T-helper 2 cell treated with Interferon-gamma antibody and Interleukin-4, amounts not matched to agents 100 ng/mL and 5 ng/mL, for 36 hours (primary cell): ENCODE measurements around the gene HS3ST6. TPM values are rescaled to one million over a fixed set of nuclear protein-coding genes. Genes with fewer than 3 reads are reported as not detected.
"Not testable (repeated sequence)": the region's sequence is repeated elsewhere in the genome, so short reads cannot be mapped to it uniquely, and the experiment has no call there.

Source experiments
- intact Hi-C: fragments of 100-400 bp; cut with micrococcal nuclease; formaldehyde crosslinking; loops from one replicate; pipeline ENCODE4 v1.15.1; 2023
- total RNA-seq: library from RNA; stranded (reverse); gene quantifications from 2 replicates; pipeline ENCODE4 v1.2.3, GENCODE V29; 2022

Gene HS3ST6
- total RNA-seq, 1 donor from 2014 or later: not detected

DNA sequence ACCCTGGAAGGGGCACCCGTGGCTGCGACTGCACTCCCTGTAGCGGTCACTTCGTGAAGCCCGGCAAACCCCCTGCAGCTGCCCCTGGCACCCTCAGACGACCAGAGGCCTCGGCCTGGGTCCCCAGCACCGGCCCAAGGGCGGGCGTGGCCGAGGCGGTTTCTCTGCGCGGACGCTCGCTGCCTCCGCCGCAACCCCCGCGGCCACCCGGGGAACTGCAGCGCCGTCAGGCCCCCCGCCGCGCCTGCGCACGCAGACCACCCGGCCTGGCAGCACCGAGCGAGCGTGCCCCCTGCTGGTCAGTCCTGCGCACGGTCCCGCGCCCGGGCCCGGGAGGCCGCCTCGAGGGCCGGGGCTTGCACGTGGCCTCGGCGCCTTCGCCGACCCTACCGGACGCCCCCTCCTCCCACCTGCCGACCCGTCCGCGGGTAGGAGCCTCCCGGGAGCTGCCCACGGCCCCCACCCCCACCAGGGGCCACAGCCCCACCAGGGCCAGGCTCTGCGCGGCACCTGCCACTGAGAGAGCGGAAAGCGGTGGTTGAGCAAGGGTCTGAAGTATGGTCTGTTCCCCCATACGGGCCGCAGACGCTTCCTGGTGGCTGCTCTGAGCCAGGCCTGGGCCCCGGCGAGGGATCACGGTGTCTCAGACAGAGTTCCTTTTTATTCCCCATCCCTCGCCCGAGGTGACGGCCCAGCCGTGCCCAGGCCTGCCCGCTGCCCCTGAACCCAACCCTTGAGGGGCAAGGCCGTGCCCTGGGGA, 11.5 kb upstream of the HS3ST6 start:
- intact Hi-C loops: loop anchor here (2.0 kb wide), 1 partner anchor 67 kb away; no protein-coding TSS in a partner anchor

DNA sequence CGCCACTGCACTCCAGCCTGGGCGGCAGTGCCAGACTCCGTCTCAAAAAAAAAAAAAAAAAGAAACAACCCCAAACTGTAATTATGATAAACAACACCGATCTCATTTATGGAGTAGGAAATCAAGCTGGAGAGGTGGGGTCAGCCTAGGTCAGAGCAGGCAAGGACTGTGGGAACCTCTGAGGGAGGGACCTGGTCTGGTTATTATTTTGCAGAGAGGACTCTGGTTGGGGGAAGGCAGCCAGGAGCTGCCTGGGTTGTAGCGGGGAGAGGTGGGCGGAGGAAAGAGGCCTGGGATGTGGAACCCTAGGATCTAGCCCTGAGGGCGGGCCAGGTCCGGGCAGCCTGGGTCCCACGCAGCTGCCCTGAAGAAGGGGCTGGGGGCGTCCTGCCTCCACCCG, 10.9 kb upstream of the HS3ST6 start:
- intact Hi-C loops: loop anchor here (2.0 kb wide), 1 partner anchor 66 kb away; no protein-coding TSS in a partner anchor

DNA sequence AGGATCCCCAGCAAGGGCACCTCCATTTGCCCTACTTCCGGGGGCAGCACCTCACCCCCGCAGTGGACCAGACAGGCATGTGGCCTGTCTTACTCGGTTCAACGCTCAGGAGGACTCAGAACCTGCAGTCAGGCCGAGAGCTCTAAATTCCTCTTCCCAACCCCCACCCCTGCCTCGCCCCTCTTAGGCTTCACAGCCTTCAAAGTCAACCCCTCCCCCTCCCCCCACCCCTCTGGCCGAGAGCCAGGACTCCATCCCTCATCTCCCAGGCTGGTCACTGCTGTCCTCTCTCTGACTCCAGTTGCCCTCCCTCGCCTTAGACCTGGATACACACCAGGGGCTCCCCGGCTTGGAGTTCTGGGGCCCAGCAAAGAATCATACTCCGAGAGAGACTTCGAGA, 8.1 kb upstream of the HS3ST6 start:
- intact Hi-C loops: no loop called here

DNA sequence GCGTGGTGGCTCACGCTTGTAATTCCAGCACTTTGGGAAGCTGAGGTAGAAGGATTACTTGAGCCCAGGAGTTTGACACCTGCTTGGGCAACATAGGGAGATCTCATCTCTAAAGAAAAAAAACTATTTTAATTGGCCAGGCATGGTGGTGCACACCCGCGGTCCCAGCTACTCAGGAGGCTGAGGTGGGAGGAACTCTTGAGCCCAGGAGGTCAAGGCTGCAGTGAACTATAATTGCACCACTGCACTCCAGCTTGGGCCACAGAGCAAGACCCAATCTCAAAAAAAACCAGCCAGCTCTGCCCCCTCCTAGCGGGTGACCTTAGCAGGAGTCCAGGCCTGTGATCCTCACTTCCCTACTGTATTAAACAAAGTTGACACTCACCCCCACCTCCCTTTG, 5.9 kb upstream of the HS3ST6 start:
- intact Hi-C loops: no loop called here

DNA sequence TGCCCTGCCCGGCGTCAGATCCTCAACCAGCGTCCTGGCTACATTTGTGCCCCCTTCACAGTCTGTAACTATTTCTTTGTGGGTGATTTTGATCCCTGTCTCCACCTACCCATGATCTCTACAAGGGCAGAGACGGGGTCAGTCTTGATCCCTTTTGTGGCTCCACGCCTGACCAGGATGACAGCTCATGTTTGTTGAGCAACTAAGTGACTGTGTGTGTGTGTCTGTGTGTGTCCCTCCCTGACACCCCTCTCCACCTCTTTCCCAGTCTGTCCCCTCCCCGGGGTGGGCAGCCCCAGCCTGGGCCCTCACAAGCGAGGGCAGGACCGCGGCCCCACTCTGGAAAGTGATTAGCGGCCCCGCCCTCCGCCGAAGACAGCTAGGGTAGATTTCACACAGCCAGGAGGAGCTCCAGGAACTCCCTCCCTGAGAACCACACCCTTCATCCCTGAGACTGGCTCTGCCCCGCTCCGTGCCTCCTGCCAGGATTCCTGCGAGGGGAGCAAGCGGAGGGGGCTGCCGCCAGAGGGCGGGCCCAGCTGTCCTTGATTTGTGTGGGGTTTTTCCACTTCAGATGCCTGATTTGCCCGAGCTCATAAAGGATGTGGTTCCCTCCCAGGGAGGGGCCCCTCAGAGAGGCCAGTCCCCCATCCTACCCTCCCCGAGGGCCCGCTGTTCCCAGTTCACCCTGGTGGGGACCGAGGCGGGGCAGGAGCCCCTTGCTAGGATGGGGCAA, 5.3 kb upstream of the HS3ST6 start:
- intact Hi-C loops: no loop called here

DNA sequence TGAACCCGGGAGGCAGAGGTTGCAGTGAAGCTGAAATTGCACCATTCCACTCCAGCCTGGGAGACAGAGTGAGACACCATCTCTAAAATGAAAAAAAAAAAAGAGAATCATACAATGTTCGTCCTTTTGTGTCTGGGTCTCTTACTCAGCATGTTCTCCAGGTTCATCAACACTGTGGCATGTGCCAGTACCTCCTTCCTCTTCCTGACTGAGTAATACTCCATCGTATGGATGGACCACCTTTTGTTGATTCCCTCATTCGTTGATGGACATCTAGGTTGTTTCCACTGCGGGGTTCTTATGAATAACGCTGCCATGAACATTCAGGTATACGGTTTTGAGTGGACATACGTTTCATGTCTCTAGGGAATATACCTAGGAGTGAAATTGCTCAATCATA, 4.1 kb upstream of the HS3ST6 start:
- intact Hi-C loops: no loop called here

DNA sequence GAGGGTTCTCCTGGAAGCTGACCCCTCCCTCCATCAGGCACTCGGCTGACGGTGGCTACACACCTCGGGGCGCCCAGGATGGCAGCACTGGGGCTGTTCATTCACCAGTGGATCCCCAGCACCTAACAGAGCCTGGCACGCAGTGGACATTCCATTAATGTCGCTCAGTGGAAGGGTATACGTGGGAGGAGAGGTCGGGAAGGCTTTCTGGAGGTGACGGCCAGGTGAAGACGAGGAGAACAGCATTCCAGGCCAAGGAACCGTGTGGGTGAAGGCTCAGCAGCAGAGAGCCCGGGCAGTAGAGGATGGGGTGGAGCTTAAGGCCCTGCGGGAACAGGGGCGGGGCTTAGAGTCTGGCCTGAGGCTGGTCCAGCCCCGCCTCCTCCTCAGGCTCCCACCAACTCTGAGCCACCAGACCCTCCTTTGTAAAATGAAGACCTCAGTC, 2.5 kb upstream of the HS3ST6 start:
- intact Hi-C loops: no loop called here

DNA sequence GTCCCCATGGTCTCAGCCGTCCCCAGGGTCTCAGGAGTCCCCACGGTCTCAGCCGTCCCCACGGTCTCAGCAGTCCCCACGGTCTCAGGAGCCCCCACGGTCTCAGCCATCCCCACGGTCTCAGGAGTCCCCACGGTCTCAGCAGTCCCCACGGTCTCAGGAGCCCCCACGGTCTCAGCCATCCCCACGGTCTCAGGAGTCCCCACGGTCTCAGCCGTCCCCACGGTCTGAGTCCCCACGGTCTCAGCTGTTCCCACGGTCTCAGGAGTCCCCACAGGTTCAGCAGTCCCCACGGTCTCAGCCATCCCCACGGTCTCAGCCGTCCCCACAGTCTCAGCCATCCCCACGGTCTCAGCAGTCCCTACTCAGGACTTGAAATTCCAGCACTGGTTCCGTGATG, 1.9 kb upstream of the HS3ST6 start:
- intact Hi-C loops: not testable (repeated sequence)

DNA sequence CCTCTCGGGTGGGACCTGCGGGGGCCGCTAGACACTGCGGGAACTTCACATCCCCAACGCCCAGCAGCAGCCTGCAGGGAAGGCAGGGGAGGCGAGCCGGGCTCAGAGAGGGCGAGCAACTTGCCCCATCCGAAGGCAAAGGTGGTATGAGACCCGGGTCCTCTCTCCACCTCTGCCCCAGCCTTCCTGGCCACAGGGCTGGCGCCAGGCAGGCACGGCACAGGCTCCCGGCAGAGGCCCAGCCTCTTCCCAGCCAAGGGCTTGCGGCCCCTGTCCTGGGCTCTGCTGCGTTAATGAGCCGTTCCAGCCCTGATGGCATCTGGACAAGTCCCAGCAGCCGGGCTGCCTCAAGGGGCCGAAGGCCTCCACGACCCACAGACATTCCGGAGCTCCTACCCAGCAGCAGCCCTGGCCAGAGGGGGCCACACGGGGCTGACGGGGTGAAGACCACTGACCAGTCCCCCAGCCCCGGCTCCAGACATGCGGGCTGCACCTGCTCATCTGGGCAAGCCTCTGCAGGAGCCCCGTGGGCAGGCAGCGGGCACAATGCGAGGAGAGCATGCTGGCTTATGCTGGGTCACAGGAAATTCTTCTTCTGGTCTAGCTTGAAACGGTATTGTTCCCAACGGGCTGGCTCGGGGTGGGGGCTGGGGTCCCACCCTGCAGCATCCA, 1.2 kb upstream of the HS3ST6 start:
- intact Hi-C loops: no loop called here

DNA sequence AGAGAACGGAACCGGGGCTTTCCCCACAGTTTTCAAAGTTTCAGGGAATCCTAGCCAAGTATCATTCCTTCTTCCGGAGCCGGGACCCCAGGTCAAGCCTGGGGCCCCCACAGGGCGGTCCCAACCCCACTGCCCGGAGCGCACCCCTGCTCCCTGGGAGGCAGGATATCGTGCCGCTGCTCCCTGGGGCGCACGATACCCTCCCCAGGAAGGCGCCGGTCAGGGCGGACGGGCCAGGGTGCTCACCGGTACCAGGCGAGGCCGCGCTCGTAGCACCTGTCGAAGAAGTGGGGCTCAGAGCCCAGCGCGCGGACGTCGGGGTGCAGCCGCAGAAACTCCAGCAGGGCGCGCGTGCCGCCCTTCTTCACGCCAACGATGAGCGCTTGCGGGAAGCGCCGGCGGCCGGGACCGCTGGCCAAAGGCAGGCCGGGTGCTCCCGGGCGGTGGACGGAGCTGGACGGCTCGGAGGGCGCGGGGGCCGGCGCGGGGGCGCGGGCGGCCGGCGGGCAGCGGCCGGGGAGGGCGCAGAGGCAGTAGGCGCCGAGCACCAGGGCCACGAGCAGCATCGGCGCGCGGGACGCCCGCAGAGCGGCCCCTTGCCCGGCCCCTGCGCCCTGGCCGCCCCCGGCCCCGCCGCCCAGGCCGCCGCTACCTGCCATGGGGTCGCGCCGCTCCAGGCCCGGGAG, 407 bp downstream of the HS3ST6 start:
- intact Hi-C loops: no loop called here

DNA sequence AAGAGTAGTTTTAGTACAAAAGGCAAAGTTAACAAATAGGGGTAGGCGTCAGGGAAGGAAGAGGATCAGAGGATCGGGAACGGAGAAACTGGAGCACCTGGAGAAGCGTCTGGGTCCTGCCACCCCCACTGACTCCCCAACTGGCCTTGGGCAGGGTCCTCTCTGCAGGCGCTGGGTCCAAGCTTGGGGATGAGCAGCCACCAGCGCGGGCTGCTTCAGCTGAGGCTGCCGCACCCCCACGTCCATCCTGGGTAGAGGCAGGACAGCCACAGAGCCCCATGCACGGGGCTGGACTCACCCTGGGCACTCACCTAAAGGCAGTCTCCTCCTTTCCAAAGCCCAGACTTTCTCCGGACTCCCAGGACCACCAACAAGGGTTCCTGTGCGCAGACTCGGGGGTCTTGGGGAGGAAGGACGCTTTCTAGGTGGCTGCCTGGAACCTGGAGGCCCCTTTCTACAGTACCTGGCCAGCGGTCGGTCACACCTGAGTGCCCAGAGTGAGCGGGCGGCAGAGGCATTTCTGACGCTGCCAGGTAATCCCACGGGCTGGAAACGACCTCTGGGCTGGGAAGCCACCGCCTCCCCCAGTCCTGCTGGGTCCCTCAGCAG, 1.1 kb downstream of the HS3ST6 start:
- intact Hi-C loops: no loop called here

DNA sequence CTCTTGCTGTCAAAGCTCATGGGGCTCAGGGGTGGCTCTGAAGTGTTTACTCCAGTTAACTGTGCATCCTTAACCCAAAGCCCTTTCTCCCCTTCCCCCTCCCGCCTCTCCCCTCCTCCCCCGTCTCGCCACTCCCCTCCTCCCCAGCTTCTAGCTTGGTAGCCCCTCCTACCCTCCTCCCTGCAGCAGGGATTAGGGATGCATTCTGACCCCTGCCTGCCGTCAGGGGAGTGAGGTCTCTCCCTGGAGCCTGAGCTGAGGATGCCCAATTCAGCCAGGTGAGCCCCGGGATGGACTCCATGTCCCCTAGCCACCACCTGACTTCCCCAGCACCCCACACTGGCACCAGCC, 1.6 kb downstream of the HS3ST6 start:
- intact Hi-C loops: no loop called here

DNA sequence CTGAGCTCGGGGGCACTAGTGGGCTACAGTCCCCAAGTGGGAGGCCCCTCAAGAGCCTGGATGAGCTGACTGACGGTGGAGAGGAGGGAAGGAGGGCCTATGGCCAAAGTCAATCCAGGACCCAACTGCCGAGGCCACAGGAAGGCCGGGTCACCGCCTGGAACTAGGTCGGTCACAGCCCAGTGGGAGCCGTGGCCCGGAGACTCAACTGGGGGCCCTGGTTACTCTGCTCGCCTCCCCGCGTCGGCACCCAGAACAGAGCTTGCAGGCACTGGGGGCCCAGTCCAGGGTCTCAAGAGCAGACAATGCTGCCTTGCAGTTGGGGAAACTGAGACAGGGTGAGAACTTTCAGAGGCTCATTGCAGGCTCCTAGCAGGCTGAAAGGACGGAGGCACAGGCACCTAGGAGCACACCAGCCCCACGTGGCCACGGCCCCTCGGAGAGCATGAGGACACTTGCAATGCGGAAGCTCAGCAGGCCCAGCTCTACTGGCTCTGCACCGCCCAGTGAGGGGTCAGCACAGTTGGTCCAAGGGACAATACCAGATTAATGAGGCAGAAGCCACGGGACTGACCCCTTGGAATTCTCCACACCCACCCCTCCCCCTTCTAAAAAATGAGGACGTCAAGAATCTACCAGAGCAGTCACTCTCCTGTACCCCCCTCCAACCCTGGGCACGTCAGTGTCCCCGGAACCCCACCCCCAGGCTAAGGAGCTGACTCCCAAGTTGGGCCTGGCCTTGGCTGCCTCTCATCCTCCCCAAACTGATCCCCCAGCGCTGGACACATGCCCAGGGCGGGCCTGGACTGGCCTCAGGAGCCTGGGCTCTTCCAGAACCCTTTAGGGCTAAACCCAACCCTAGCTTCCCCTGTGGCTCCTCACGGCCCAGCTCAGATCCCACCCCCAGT, 2.2 kb downstream of the HS3ST6 start:
- intact Hi-C loops: no loop called here

DNA sequence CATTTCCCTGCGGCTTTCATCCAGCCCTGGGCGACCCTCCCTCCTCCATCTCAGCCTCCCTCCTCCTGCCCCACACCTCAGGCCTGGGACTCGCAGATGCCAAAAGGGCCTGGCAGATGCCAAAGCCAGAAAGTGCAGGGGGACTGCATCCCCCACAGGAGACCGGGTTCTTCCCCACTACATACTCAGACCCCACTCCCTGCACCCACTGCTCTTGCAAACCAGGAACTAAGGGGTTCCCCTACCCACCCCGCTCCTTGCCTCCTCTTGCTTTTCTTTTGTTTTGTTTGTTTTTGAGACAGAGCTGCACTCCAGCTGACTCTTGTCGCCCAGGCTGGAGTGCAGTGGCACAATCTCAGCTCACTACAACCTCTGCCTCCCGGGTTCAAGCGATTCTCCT, 3.2 kb downstream of the HS3ST6 start:
- intact Hi-C loops: no loop called here

DNA sequence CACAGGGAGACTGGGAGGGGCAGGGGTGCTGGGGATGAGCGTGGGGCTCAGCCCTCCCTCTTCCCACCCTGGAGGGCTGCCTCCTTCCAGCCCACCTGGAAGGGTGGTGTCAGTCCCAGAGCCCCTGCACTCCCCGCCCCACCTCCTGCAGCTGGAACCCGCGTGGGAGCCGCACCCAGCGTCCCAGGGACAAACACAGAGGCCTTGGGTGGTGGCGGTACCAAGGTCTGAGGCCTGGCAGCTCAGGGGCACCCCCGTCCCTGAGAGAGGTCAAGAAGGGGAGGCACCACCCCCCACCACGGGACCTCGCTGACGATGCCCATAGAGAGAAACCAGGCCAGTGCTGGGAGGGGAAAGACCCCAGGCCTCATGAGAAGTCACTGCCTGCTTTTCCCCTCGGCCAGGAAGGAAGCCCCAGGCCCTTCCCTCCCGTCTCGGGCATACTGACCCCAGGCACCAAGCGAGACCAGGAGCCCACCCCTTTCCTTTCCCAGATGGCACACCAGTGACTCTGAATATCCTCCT, 4.1 kb downstream of the HS3ST6 start:
- intact Hi-C loops: no loop called here

DNA sequence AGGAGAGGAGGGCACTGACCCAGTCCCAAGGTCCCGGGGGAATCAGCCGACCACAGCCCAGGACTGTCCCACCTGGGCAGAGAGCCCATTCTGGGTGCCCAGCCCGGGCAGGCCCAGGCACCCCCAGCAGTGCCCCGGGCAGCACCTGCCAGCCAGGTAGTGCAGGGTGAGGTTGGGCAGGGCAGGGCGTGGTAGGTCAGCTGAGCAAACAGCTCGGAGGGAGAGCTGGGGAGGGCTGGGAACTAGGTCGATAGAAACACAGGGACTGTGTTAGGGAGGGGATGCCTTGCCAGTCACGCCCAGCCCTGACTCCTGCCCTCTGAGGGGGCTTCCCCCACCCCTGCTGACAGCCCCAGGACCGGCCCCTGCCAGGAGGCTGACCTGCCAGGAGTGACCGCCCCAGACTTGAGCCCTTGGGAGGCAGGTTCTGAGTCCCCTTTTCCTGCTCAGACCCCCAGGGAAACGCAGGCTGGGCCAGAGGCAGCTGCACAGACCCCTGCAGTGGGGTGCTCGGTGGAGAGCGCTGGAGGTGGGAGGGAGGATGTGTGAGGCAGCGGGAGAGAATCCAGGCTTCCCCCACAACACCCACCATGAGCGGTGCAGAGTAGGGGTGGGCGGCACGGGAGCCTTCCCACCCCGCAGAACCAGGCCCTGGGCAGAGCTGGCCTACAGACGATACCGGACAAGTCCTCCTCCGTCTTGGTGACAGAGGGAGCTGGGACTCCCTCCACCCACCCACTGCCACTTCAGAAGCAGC, 4.7 kb downstream of the HS3ST6 start:
- intact Hi-C loops: no loop called here

DNA sequence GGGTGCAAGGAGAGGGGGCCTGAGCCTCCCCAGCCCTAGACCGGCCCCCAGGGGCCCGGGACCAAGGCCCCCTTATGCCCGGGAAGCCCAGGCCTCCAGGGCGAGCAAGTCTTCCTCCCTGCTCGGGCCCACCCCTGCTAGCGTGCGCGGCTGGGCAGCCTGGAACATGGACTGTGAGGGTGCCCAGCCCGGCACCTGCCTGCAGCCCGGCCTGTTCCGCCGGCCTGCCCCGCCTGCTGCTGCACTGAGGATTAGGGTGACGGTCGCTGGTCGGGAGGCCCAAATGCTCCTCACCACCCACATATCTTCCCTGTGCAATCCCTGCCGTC, 6.0 kb downstream of the HS3ST6 start:
- intact Hi-C loops: no loop called here

DNA sequence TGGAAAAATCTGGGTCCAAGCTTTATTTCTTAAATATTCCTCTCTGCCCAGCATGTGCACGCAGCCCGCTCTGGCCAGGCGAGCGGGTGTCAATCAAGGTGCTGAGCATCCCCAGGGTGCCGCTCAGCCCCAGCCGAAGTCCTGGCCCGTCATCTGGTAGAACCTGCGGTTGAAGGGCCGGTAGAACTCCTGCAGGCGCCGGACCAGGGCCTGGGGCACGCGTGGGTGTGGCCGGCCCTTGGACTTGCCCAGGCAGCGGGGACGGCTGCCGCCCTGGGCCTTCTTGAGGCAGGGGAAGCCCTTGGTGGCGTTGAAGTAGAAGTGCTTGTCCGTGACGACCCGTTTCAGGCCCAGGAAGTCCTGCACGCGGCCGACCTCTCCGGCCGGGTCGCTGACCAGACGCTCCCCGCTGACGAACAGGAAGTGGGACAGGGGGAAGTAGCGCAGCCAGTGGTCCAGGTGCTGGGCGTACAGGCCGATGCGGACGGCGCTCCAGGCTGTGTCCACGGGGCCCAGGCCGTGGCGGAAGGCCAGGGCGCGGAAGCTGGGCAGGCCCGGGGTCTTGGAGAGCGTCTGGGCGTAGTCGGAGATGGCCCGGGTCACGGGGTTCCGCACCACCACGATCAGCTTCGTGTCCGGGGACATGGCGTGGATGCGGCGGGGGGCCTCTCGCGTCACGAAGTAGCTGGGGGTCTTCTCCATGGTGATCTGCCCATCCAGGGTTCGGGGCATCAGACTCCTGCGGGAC, 6.6 kb downstream of the HS3ST6 start:
- intact Hi-C loops: no loop called here
